Measurements from ENCODE around the gene BRAF. TPM values are rescaled to one million over a fixed set of nuclear protein-coding genes. Genes with fewer than 3 reads are reported as not detected.

The BRAF gene
- total and polyA plus RNA-seq, 2 experiments from 2014 or later: 15.5 to 34.8 TPM

GRCh38 chr7:140863867-140864266 is 60.9 kb downstream of the BRAF start:
- Histone ChIP-seq H3K27ac (no peak overlapping the region), H3K36me3 (no peaks in the 10 kb centered on the region), H3K4me3 (no peak overlapping the region), H3K9me3 (ENCODE audit: low read depth) (no peaks in the 10 kb centered on the region), H3K4me1 (ENCODE audit: low read depth) (no peaks in the 10 kb centered on the region), H3K27me3 (no peaks in the 10 kb centered on the region)
- TF ChIP-seq CTCF (IDR thresholded peaks at IDR 0.05; ENCODE audit: low read depth, low read length): no peak
- no peak for DNase-seq (ENCODE audit: low read depth in 1 of 2, low spot score in 1 of 2)

- DNase-seq (ENCODE audit: low read depth in 1 of 2, low spot score in 1 of 2): no peak
- no peak for TF ChIP-seq CTCF (IDR thresholded peaks at IDR 0.05; ENCODE audit: low read depth, low read length)
- Histone ChIP-seq H3K4me1 (ENCODE audit: low read depth) (no peaks in the 10 kb centered on the region), H3K4me3 (no peak overlapping the region), H3K27ac (no peak overlapping the region), H3K36me3 (no peaks in the 10 kb centered on the region), H3K9me3 (ENCODE audit: low read depth) (no peaks in the 10 kb centered on the region), H3K27me3 (no peaks in the 10 kb centered on the region)
Observed at GRCh38 chr7:140863184-140863583, 61.5 kb downstream of the BRAF start.

GRCh38 chr7:140857048-140857447 is 67.7 kb downstream of the BRAF start:
- no peak overlapping the region for H3K27ac ChIP-seq
- no peaks in the 10 kb centered on the region for H3K4me1 ChIP-seq (ENCODE audit: low read depth)
- no peaks in the 10 kb centered on the region for H3K27me3 ChIP-seq
- DNase-seq (ENCODE audit: low read depth in 1 of 2, low spot score in 1 of 2): peak in 1 of 2 donors; percentile 8
- no peaks in the 10 kb centered on the region for H3K9me3 ChIP-seq (ENCODE audit: low read depth)
- H3K36me3 ChIP-seq: no peaks in the 10 kb centered on the region
- no peak overlapping the region for H3K4me3 ChIP-seq
- TF ChIP-seq CTCF (IDR thresholded peaks at IDR 0.05; ENCODE audit: low read depth, low read length): no peak

- no peak for DNase-seq (ENCODE audit: low read depth in 1 of 2, low spot score in 1 of 2)
- Histone ChIP-seq H3K27ac (no peak overlapping the region), H3K4me1 (ENCODE audit: low read depth) (no peaks in the 10 kb centered on the region), H3K9me3 (ENCODE audit: low read depth) (no peaks in the 10 kb centered on the region), H3K4me3 (no peak overlapping the region), H3K27me3 (no peaks in the 10 kb centered on the region), H3K36me3 (no peaks in the 10 kb centered on the region)
- TF ChIP-seq CTCF (IDR thresholded peaks at IDR 0.05; ENCODE audit: low read depth, low read length): no peak
Observed at GRCh38 chr7:140841166-140841715, 83.5 kb downstream of the BRAF start.

GRCh38 chr7:140831724-140832123 is 93.0 kb downstream of the BRAF start:
- no peak for DNase-seq (ENCODE audit: low read depth in 1 of 2, low spot score in 1 of 2)
- no peak overlapping the region for H3K4me3 ChIP-seq
- peak overlapping the region; percentile 31 for H3K27ac ChIP-seq
- H3K4me1 ChIP-seq (ENCODE audit: low read depth): peaks cover 10% of the 10 kb centered on the region
- H3K36me3 ChIP-seq: peaks cover 11% of the 10 kb centered on the region
- no peaks in the 10 kb centered on the region for H3K9me3 ChIP-seq (ENCODE audit: low read depth)
- TF ChIP-seq CTCF (IDR thresholded peaks at IDR 0.05; ENCODE audit: low read depth, low read length): no peak
- no peaks in the 10 kb centered on the region for H3K27me3 ChIP-seq
